ENCODE data around the gene JMJD1C.

DNA sequence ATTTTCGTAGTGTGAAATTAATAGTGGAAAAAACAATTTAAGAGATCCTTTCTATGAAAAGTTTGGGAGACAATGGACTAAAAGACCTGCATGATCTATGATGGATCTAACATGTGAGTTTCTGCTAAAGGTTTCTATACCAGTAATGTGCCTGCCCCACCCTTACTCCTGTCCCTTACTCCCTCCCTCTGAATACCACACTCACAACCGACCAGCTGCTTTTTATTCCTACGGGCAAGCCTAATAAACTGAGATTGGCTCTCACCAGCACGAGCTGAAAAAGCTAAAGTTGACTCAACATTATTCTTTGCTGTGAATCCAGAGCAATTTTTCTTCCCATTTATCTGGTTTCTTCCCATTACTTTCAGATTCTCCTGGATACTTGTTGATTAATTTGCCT, 37.6 kb upstream of the JMJD1C start:
- TF ChIP-seq EZH2phosphoT487 (IDR thresholded peaks at IDR 0.05; ENCODE audit: low read depth), result no peak
- TF ChIP-seq, protein P1, sequence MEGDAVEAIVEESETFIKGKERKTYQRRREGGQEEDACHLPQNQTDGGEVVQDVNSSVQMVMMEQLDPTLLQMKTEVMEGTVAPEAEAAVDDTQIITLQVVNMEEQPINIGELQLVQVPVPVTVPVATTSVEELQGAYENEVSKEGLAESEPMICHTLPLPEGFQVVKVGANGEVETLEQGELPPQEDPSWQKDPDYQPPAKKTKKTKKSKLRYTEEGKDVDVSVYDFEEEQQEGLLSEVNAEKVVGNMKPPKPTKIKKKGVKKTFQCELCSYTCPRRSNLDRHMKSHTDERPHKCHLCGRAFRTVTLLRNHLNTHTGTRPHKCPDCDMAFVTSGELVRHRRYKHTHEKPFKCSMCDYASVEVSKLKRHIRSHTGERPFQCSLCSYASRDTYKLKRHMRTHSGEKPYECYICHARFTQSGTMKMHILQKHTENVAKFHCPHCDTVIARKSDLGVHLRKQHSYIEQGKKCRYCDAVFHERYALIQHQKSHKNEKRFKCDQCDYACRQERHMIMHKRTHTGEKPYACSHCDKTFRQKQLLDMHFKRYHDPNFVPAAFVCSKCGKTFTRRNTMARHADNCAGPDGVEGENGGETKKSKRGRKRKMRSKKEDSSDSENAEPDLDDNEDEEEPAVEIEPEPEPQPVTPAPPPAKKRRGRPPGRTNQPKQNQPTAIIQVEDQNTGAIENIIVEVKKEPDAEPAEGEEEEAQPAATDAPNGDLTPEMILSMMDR (IDR thresholded peaks at IDR 0.05; ENCODE audit: low read depth, low read length), result no peak
